K562 (cell line): ENCODE measurements around the gene DGKA. TPM values are rescaled to one million over a fixed set of nuclear protein-coding genes. Genes with fewer than 3 reads are reported as not detected.

Experiments used
- AFF4 ChIP-seq: sonication (generic); formaldehyde crosslinking; IDR thresholded peaks from 2 replicates; pipeline ENCODE4 v1.8.0; 2023; ENCODE audit warnings: mild to moderate bottlenecking, missing genetic modification reagents
- LCOR ChIP-seq: sonication (generic); formaldehyde crosslinking; IDR thresholded peaks from 2 replicates; pipeline ENCODE4 v1.8.0; 2022; ENCODE audit warnings: mild to moderate bottlenecking, missing genetic modification reagents
- NFYB ChIP-seq: IDR thresholded peaks from 2 replicates; pipeline ENCODE4 v1.6.1; 2011; ENCODE audit warnings: mild to moderate bottlenecking, moderate library complexity; ENCODE audit not compliant: insufficient read length; ENCODE audit errors: extremely low read depth
- ZBTB12 ChIP-seq: fragments of 250-450 bp; sonication (Bioruptor Pico); IDR thresholded peaks from 2 replicates; pipeline ENCODE4 v1.4.0; 2020
- ZBTB33 ChIP-seq: sonication (generic); formaldehyde crosslinking; IDR thresholded peaks from 2 replicates; pipeline ENCODE4 v1.8.1; 2023; ENCODE audit warnings: mild to moderate bottlenecking, missing genetic modification reagents
- ZBTB5 ChIP-seq: fragments of 450-650 bp; IDR thresholded peaks from 2 replicates; pipeline ENCODE4 v1.6.1; 2017; ENCODE audit warnings: antibody characterized with exemption
- ZSCAN29 ChIP-seq: fragments of 450-650 bp; IDR thresholded peaks from 2 replicates; pipeline ENCODE4 v1.6.1; 2017
- polyA plus RNA-seq, 8 experiments: library from polyadenylated mRNA; depleted of rRNA in 4 of 8; stranded (reverse) in 5 of 8; unstranded in 3 of 8; fragments of >200 nt; fragmentation: Nextera tagmentation in 2 of 8; fragmentation: Illumina TruSeq in 1 of 8; extraction: Ambion mirVana in 2 of 8; extraction: Trizol in 1 of 8; gene quantifications; 2 replicates each; pipeline versions ENCODE4 v1.2.1 to v1.2.3, GENCODE V29; 2011 to 2014; ENCODE audit warnings: inconsistent platforms in 1 of 8, missing spikeins in 1 of 8
- total RNA-seq, 7 experiments: library from RNA; depleted of rRNA in 6 of 7; stranded (reverse); fragments of >200 nt in 6 of 7; fragmentation: Illumina TruSeq in 2 of 7; extraction: Trizol in 2 of 7; gene quantifications; 2 replicates each; pipeline versions ENCODE4 v1.2.1 to v1.2.3, GENCODE V29; 2011 to 2021; ENCODE audit warnings: low replicate concordance in 1 of 7

The DGKA gene
- total and polyA plus RNA-seq, 9 of the 15 experiments (the other 6 are each of a cell fraction or from before 2014, with no cell fraction given), result 3.4 to 12.4 (median 6.2) TPM

GRCh38 chr12:55927588-55928502 is 3.1 kb upstream of the DGKA start, which contains the start of gene PYM1 (continued):
- TF ChIP-seq AFF4 (CRISPR knock-in tag) (peak; percentile 79; the same call in 1 of the 2 replicates), ZBTB33 (CRISPR knock-in tag) (0 out of 2 replicates have a peak, but pooled peaks have one; percentile 28), ZBTB12 (no peak), ZBTB5 (no peak), LCOR (peak; percentile 78), ZSCAN29 (peak; percentile 81; the same call in 1 of the 2 replicates), NFYB (no peak)
